RWPE1 (cell line): ENCODE measurements around the gene PHYHIPL.

Experiments
- CTCF ChIA-PET: fragments of 350-600 bp; sonication (Branson Sonifier 250); formaldehyde crosslinking; extraction: SDS; loops from one replicate; lab custom pipeline; 2021; lab: Yijun Ruan, JAX
- POLR2A ChIA-PET: fragments of 400-600 bp; formaldehyde crosslinking; extraction: SDS; loops from one replicate; lab custom pipeline; 2020; ENCODE audit warnings: antibody characterized with exemption; ENCODE audit not compliant: low non-redundant PET; lab: Yijun Ruan, JAX
- DNase-seq: peaks from one replicate; pipeline ENCODE4 v3.0.0; 2012; ENCODE audit warnings: low spot score
- H3K27ac ChIP-seq: fragments of 450-650 bp; 2 replicates; pipeline ENCODE4 v1.5.1; 2017
- TF ChIP-seq, protein P1 (sequence below): fragments of 450-650 bp; conservative IDR thresholded peaks from 2 replicates; pipeline ENCODE4 v1.5.1; 2017; ENCODE audit warnings: low read depth, mild to moderate bottlenecking

PHYHIPL gene

GRCh38 chr10:59279476-59279875 lies 103.0 kb downstream of the PHYHIPL start:
- ChIA-PET CTCF (no interaction called here), POLR2A (no interaction called here)
- DNase-seq, result no peak
- H3K27ac ChIP-seq, result no peak overlapping the region
- TF ChIP-seq, protein P1, sequence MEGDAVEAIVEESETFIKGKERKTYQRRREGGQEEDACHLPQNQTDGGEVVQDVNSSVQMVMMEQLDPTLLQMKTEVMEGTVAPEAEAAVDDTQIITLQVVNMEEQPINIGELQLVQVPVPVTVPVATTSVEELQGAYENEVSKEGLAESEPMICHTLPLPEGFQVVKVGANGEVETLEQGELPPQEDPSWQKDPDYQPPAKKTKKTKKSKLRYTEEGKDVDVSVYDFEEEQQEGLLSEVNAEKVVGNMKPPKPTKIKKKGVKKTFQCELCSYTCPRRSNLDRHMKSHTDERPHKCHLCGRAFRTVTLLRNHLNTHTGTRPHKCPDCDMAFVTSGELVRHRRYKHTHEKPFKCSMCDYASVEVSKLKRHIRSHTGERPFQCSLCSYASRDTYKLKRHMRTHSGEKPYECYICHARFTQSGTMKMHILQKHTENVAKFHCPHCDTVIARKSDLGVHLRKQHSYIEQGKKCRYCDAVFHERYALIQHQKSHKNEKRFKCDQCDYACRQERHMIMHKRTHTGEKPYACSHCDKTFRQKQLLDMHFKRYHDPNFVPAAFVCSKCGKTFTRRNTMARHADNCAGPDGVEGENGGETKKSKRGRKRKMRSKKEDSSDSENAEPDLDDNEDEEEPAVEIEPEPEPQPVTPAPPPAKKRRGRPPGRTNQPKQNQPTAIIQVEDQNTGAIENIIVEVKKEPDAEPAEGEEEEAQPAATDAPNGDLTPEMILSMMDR, result no peak

- H3K27ac ChIP-seq, result no peak overlapping the region
- ChIA-PET POLR2A (no interaction called here), CTCF (no interaction called here)
- DNase-seq, result no peak
- TF ChIP-seq, protein P1, result no peak
These were observed 103.6 kb downstream of the PHYHIPL start for GRCh38 chr10:59279991-59280505.

DNA sequence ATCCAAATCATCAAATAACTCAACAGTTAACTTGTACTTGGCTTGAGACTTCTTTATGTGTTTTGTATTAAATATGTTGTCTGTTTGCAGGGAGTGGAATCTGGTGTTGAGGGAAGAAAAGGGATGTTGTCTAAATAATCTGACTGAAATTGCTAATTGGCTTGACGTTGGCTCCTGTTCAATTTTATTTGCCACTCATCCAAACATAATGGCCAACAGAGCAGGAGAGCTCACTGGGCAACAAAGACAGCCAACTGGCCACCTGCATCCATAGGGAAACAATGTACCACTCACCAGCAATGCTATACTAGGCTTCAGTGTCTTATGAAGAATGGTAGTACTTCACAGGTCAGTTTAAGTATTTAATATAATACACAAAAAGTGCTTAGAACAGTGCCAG lies 105.4 kb downstream of the PHYHIPL start:
- POLR2A ChIA-PET, result no interaction called here
- no peak overlapping the region for H3K27ac ChIP-seq
- TF ChIP-seq, protein P1, result no peak
- no peak for DNase-seq
- CTCF ChIA-PET, result interaction anchor here (0.6 kb wide), 1 partner anchor 62 kb away, joined by 4 read pairs; no protein-coding TSS in a partner anchor

GRCh38 chr10:59283456-59284091 lies 107.1 kb downstream of the PHYHIPL start:
- ChIA-PET CTCF (no interaction called here), POLR2A (no interaction called here)
- no peak for DNase-seq
- H3K27ac ChIP-seq, result no peak overlapping the region
- TF ChIP-seq, protein P1, result no peak

DNA sequence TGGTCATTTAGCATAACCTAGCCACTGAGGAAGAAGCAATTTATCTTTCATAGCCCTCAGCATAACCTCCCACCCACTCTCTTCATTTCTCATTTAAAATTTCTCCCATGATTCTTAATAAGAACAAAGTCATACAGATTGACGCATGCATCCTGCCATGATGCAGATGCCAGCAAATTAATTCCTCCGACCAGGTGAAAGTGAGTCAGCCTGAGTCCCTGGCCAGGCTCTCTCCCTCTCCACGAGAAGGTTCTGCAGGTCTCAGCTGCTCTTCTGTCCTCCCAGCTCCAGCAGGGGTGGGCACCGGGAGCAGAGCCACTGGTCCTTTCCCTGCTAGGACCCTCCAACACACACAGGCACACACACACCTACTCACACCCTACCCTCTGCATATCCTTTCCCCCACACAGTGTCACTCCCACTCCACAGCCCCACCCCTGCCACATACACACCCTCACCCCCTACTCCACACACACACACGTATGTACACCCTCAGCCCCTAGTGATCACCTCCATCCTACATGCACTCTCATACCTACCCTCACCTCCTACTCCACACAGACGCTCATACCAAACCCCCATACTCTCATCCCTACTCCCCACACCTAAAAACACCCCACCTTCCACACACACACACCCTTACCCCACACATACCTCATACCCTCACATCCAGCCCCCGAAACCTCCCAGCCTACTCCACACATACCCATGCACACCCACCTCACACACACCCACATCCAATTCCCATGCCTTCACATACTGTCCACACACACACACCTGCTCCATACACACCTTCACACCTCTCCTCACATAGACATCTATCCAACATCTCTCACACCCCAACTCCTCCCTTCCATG lies 107.9 kb downstream of the PHYHIPL start:
- POLR2A ChIA-PET, result no interaction called here
- H3K27ac ChIP-seq, result no peak overlapping the region
- TF ChIP-seq, protein P1, result no peak
- peak; percentile 3 for DNase-seq
- CTCF ChIA-PET, result interaction anchor here (0.6 to 0.7 kb wide), 2 partner anchors 70 to 1311 kb away, joined by 3 read pairs; no protein-coding TSS in a partner anchor

DNA sequence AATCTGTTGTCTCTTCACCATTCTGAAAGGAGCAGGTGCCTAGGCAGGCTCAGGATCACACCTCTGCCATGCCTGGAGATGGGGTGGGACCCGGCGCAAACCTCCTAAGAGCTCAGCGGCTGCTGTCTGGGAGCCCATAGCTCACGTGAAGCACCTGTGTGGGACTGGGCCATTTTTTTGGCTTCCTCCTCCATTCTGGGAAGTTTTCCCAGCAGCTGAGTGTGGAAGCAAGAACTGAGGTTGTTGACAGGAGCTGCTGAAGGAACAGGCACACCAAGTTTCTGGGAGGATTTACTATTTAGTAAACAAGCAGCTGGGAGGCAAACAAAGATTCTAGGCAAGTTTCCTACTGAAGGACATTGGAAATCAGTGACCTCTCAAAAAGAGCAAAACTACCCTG lies 108.6 kb downstream of the PHYHIPL start:
- TF ChIP-seq, protein P1, result no peak
- DNase-seq, result no peak
- ChIA-PET POLR2A (no interaction called here), CTCF (interaction anchor here (0.6 to 0.7 kb wide), 3 partner anchors 70 to 1311 kb away, joined by 3 to 4 read pairs (median 3); no protein-coding TSS in a partner anchor)
- H3K27ac ChIP-seq, result no peak overlapping the region
